AG09319 (cell line): Measurements from ENCODE around the gene F7.
"Not testable (repeated sequence)": the region's sequence is repeated elsewhere in the genome, so short reads cannot be mapped to it uniquely, and the experiment has no call there.

Experiments used
- DNase-seq: peaks from one replicate; pipeline ENCODE4 v3.0.0-alpha.2; 2010; ENCODE audit warnings: low read depth; ENCODE audit errors: extremely low read depth
- CTCF ChIP-seq: IDR thresholded peaks from 2 replicates; pipeline ENCODE4 v1.5.1; 2011; ENCODE audit warnings: low read depth, mild to moderate bottlenecking, inconsistent platforms, low read length, moderate library complexity

Gene F7

GRCh38 chr13:113105032-113105920 is at the start of gene F7:
Gene F7, plus strand, starts transcription at chr13:113105791. Its CDS starts 51 bp downstream, at chr13:113105842.
- no peak for DNase-seq
- no peak for TF ChIP-seq CTCF

GRCh38 chr13:113057084-113057483 is 48.5 kb upstream of the F7 start:
- DNase-seq, result no peak
- no peak for TF ChIP-seq CTCF

- DNase-seq, result not testable (repeated sequence)
Observed at GRCh38 chr13:113057559-113057958, 48.0 kb upstream of the F7 start.

GRCh38 chr13:113058129-113058987 is 47.2 kb upstream of the F7 start:
- no peak for TF ChIP-seq CTCF
- no peak for DNase-seq

- DNase-seq, result no peak
- TF ChIP-seq CTCF, result no peak
Observed at GRCh38 chr13:113058988-113059850, 46.4 kb upstream of the F7 start.

GRCh38 chr13:113059891-113060290 is 45.7 kb upstream of the F7 start:
- DNase-seq, result no peak

More at GRCh38 chr13:113059891-113060290, 45.7 kb upstream of the F7 start:
- no peak for TF ChIP-seq CTCF
